HepG2 (cell line): ENCODE data around the gene CBX6. TPM values are rescaled to one million over a fixed set of nuclear protein-coding genes. Genes with fewer than 3 reads are reported as not detected.

Experiments used
- ATAC-seq: fragments of 200-7000 bp; cut with Tn5 transposase; 3 replicates; pipeline ENCODE4 v1.9.1; 2020; ENCODE audit warnings: mild to moderate bottlenecking, moderate library complexity
- BruUV-seq: library from RNA; stranded (reverse); fragments of 400-500 nt; replicated peaks from 2 replicates; lab custom pipeline; 2021; lab: Mats Ljungman, UMichigan
- CTCF ChIA-PET: fragments of 300-600 bp; formaldehyde crosslinking; extraction: SDS; loops from one replicate; lab custom pipeline; 2021; ENCODE audit warnings: low total read pairs, inconsistent platforms, low intra/inter-chr PET ratio; lab: Yijun Ruan, JAX
- POLR2A ChIA-PET: fragments of 350-600 bp; sonication (Branson Sonifier 250); formaldehyde crosslinking; loops from one replicate; lab custom pipeline; 2020; ENCODE audit warnings: antibody characterized with exemption, inconsistent platforms; lab: Yijun Ruan, JAX
- DNase-seq: peaks from one replicate; pipeline ENCODE4 v3.0.0-alpha.2; 2015; ENCODE audit warnings: low spot score
- FAIRE-seq: peaks from 3 replicates; lab custom pipeline; 2011; peaks lifted over from hg19 to GRCh38; lab: Jason Lieb, UNC
- H2AFZ ChIP-seq: one replicate; pipeline ENCODE4 v1.6.1; 2011; ENCODE audit warnings: low read length, inconsistent platforms
- H3K27ac ChIP-seq: fragments of 300-600 bp; 3 replicates; pipeline ENCODE4 v1.8.0; 2011; ENCODE audit warnings: mixed run types, mild to moderate bottlenecking, mixed read lengths, low read length, inconsistent platforms; ENCODE audit not compliant: insufficient read depth; ENCODE audit errors: extremely low read length
- H3K27me3 ChIP-seq, 2 experiments: fragments of 200-600 bp in 1 of 2; 2 replicates in 1 of 2; 3 replicates in 1 of 2; pipeline versions ENCODE4 v1.6.0 to v1.8.0; 2011; ENCODE audit warnings: low read length in 2 of 2, mild to moderate bottlenecking in 2 of 2, moderate library complexity in 2 of 2, inconsistent platforms in 1 of 2; ENCODE audit not compliant: insufficient read depth in 2 of 2, control insufficient read depth in 1 of 2
- H3K36me3 ChIP-seq, 2 experiments: fragments of 200-600 bp in 1 of 2; replicated peaks in 1 of 2; 2 replicates in 1 of 2; 3 replicates in 1 of 2; pipeline versions ENCODE4 v1.5.1 to v1.8.0; 2011; ENCODE audit warnings: low read length in 2 of 2, inconsistent platforms in 1 of 2; ENCODE audit not compliant: insufficient read depth in 2 of 2, control insufficient read depth in 1 of 2
- H3K4me1 ChIP-seq: 2 replicates; pipeline ENCODE4 v1.5.1; 2012; ENCODE audit warnings: low read length, inconsistent platforms; ENCODE audit not compliant: insufficient read depth
- H3K4me2 ChIP-seq: 2 replicates; pipeline ENCODE4 v1.6.0; 2011; ENCODE audit warnings: low read depth, low read length, inconsistent platforms
- H3K4me3 ChIP-seq, 3 experiments: fragments of 200-600 bp in 1 of 3; sonication (generic), shearing (Covaris generic) in 1 of 3; replicated peaks in 1 of 3; 2 replicates each; pipeline ENCODE4 v1.5.1; 2011 to 2016; ENCODE audit warnings: low read length in 3 of 3, inconsistent platforms in 2 of 3, low read depth in 2 of 3, mild to moderate bottlenecking in 2 of 3, control low read depth in 1 of 3, mixed read lengths in 1 of 3; ENCODE audit not compliant: insufficient read depth in 1 of 3
- H3K79me2 ChIP-seq: one replicate; pipeline ENCODE4 v1.6.1; 2011; ENCODE audit warnings: low read length, inconsistent platforms; ENCODE audit not compliant: insufficient read depth
- H3K9ac ChIP-seq: 2 replicates; pipeline ENCODE4 v1.6.0; 2011; ENCODE audit warnings: mild to moderate bottlenecking, low read depth, low read length, inconsistent platforms; ENCODE audit not compliant: insufficient read depth
- H3K9me3 ChIP-seq: 2 replicates; pipeline ENCODE4 v1.5.1; 2012; ENCODE audit warnings: mild to moderate bottlenecking, low read length
- H4K20me1 ChIP-seq: 2 replicates; pipeline ENCODE4 v1.6.0; 2011; ENCODE audit warnings: inconsistent platforms, mild to moderate bottlenecking, low read length, moderate library complexity; ENCODE audit not compliant: insufficient read depth
- AGO1 ChIP-seq: fragments of 200-400 bp; formaldehyde crosslinking; IDR thresholded peaks from 2 replicates; pipeline ENCODE4 v1.6.1; 2017; ENCODE audit warnings: mild to moderate bottlenecking, low read depth, low read length, moderate library complexity; ENCODE audit not compliant: poor library complexity, severe bottlenecking
- JDP2 ChIP-seq: sonication (generic); formaldehyde crosslinking; IDR thresholded peaks from 2 replicates; pipeline ENCODE4 v1.8.1; 2022; ENCODE audit warnings: missing genetic modification reagents, borderline replicate concordance
- POLR2G ChIP-seq: fragments of 200-400 bp; formaldehyde crosslinking; IDR thresholded peaks from 2 replicates; pipeline ENCODE4 v1.6.1; 2018; ENCODE audit warnings: mild to moderate bottlenecking, low read depth, low read length, moderate library complexity
- SIN3B ChIP-seq: fragments of 150-350 bp; IDR thresholded peaks from 2 replicates; pipeline ENCODE4 v1.6.1; 2014; ENCODE audit warnings: low read length
- ZFP36L1 ChIP-seq: sonication (generic); formaldehyde crosslinking; IDR thresholded peaks from 2 replicates; pipeline ENCODE4 v1.8.0; 2022; ENCODE audit warnings: mild to moderate bottlenecking, missing genetic modification reagents, moderate library complexity
- ZNF558 ChIP-seq: sonication (generic); formaldehyde crosslinking; IDR thresholded peaks from 2 replicates; pipeline ENCODE4 v1.9.0; 2022; ENCODE audit warnings: mild to moderate bottlenecking, missing genetic modification reagents, borderline replicate concordance
- ZNF569 ChIP-seq: sonication (generic); formaldehyde crosslinking; IDR thresholded peaks from 2 replicates; pipeline ENCODE4 v1.5.0; 2020; ENCODE audit warnings: mild to moderate bottlenecking, missing genetic modification reagents, moderate library complexity, borderline replicate concordance
- ZNF629 ChIP-seq: sonication (generic); formaldehyde crosslinking; conservative IDR thresholded peaks from 2 replicates; pipeline ENCODE4 v1.5.0; 2020; ENCODE audit warnings: missing genetic modification reagents
- ZNF660 ChIP-seq: sonication (generic); formaldehyde crosslinking; IDR thresholded peaks from 2 replicates; pipeline ENCODE4 v1.5.1; 2020; ENCODE audit warnings: mild to moderate bottlenecking, low read depth, missing genetic modification reagents, borderline replicate concordance
- ZNF768 ChIP-seq: sonication (generic); formaldehyde crosslinking; IDR thresholded peaks from 2 replicates; pipeline ENCODE4 v1.4.0; 2020; ENCODE audit warnings: missing genetic modification reagents
- WGBS: methylation state at CpG from one replicate; pipeline ENCODE4 v1.1.6; 2017; ENCODE audit warnings: low lambda C conversion rate; 5-methylcytosine and 5-hydroxymethylcytosine counted together
- in situ Hi-C: cut with HindIII; loops from 2 replicates; pipeline ENCODE4 v1.10.0; 2017; ENCODE audit warnings: low pct_unique_long_range_greater_than_20kb; ENCODE audit not compliant: extremely low pct_ligation_motif_present
- intact Hi-C: fragments of 100-400 bp; cut with micrococcal nuclease; formaldehyde crosslinking; loops from one replicate; pipeline ENCODE4 v1.10.0; 2022; ENCODE audit not compliant: unreplicated experiment
- polyA plus RNA-seq, 8 experiments: library from polyadenylated mRNA; depleted of rRNA in 3 of 8; stranded (reverse) in 7 of 8; unstranded in 1 of 8; fragments of >200 nt; fragmentation: Illumina TruSeq in 4 of 8; extraction: Trizol in 4 of 8; gene quantifications; 2 replicates each; pipeline versions ENCODE4 v1.2.1 to v1.2.3, GENCODE V29; 2011 to 2016; ENCODE audit warnings: low read depth in 4 of 8, missing spikeins in 1 of 8, mixed read lengths in 1 of 8; ENCODE audit not compliant: insufficient read depth in 1 of 8
- total RNA-seq, 5 experiments: library from RNA; depleted of rRNA; stranded (reverse); fragments of >200 nt; fragmentation: Illumina TruSeq; extraction: Trizol; gene quantifications; 2 replicates each; pipeline ENCODE4 v1.2.3, GENCODE V29; 2016; ENCODE audit warnings: low read depth in 1 of 5
- TF ChIP-seq, protein P1 (sequence below): sonication (generic); formaldehyde crosslinking; IDR thresholded peaks from 2 replicates; pipeline ENCODE4 v1.8.0; 2022; ENCODE audit warnings: missing genetic modification reagents, mild to moderate bottlenecking, borderline replicate concordance
- TF ChIP-seq, protein P2 (sequence below): fragments of 450-650 bp; IDR thresholded peaks from 2 replicates; pipeline ENCODE4 v1.6.1; 2017; ENCODE audit warnings: mild to moderate bottlenecking
- TF ChIP-seq, protein P3 (sequence below): sonication (generic); formaldehyde crosslinking; IDR thresholded peaks from 2 replicates; pipeline ENCODE4 v1.4.0; 2020; ENCODE audit warnings: missing genetic modification reagents

Gene CBX6
- total and polyA plus RNA-seq, 2 of the 13 experiments (the other 11 are each of a cell fraction or from before 2014, with no cell fraction given) = 1.7 to 6.5 TPM

DNA sequence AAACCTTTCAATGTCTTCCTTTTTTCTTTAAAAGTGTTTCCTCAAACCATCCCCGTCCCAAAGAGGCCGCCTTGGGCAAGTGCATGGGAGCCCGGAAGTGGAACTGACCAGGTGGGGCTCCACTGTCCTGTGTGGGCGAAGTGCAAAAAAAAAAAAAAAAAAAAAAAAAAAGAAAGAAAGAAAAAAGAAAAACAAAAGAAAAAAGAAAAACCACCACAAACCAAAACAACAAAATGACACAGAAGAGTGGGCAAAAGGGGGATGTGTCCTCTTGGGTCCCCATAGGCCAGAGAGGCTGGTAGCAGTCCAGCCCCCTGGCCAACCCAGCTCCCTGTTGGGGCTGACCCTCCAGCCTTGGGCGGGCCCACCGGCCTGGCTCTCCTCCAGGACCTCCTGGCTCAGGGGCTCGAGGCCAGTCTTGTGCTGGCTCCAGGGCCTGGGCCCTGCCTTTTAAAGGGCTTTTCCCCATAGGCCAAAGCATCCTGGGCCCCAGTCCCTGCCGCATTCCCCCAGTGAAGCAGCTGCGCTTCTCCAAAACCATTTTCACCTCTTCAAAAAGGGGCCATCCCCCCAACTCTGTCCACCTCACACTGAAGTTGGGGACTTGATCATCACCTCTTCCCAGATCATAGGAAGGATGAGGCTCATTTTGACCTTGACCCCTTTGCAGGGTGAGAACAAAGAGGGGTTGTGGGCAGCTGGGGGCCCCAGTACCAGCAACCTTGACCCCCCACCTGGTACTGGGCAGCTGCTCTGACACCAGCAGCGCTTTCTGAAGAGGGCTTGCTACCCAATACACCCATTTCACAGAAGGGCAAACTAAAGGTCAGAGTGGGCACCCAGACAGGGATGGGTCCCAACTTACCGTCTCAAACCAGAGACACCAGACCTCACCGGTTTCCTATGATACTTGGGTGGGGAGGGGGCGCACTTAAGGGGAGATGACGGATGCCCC, 9.4 kb downstream of the CBX6 start (continued):
- TF ChIP-seq AGO1 = peak; percentile 79
- no peak for TF ChIP-seq SIN3B
- no peak for TF ChIP-seq ZNF569 (CRISPR knock-in tag)
- peak; percentile 95 for TF ChIP-seq ZNF629 (CRISPR knock-in tag)
- TF ChIP-seq POLR2G = peak; percentile 50; the same call in 1 of the 2 replicates

DNA sequence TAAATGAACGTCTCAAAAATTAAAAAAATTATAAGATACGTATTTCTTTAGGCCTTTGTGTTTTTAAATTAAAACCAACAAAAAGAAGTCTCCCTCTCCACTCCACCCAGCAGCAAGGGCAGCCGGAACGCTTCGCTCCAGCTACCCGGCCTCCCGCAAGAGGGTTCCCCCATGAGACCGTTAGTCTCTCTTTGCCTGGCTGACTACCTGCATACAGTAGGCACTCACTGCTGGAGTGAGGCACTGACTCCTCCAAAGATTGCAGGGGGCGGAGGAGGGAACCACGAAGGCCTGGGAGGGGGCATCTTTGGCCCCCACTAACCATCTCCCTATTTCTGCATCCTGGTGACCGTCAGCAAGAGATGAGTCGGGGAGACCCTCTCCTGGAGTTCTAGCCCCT, 10.1 kb downstream of the CBX6 start:
- ChIA-PET POLR2A (interaction anchor here (0.6 kb wide), 1 partner anchor 19 kb away, joined by 3 read pairs; no protein-coding TSS in a partner anchor), CTCF (interaction anchor here (1.1 kb wide), 1 partner anchor 93 kb away, joined by 3 read pairs; no protein-coding TSS in a partner anchor)
- DNase-seq = no peak
- Histone ChIP-seq H3K4me3 (no peak overlapping the region), H3K4me1 (peaks cover 58% of the 10 kb centered on the region), H3K4me2 (no peak overlapping the region), H3K36me3 (no peaks in the 10 kb centered on the region), H2AFZ (no peak overlapping the region), H3K9me3 (no peaks in the 10 kb centered on the region), H3K27ac (no peak overlapping the region), H3K9ac (no peak overlapping the region), H3K79me2 (no peaks in the 10 kb centered on the region), H4K20me1 (no peaks in the 10 kb centered on the region), H3K27me3 (no peaks in the 10 kb centered on the region)
- in situ Hi-C loops = no loop called here
- intact Hi-C loops = no loop called here
- no TSS peak for BruUV-seq
- ATAC-seq = no peak
- 74% methylated on average over 12 of the region's 12 CpGs for WGBS
- no peak for FAIRE-seq
- TF ChIP-seq, protein P1, sequence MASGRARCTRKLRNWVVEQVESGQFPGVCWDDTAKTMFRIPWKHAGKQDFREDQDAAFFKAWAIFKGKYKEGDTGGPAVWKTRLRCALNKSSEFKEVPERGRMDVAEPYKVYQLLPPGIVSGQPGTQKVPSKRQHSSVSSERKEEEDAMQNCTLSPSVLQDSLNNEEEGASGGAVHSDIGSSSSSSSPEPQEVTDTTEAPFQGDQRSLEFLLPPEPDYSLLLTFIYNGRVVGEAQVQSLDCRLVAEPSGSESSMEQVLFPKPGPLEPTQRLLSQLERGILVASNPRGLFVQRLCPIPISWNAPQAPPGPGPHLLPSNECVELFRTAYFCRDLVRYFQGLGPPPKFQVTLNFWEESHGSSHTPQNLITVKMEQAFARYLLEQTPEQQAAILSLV (CRISPR knock-in tag) = no peak
- TF ChIP-seq ZNF660 = no peak
- TF ChIP-seq, protein P2, sequence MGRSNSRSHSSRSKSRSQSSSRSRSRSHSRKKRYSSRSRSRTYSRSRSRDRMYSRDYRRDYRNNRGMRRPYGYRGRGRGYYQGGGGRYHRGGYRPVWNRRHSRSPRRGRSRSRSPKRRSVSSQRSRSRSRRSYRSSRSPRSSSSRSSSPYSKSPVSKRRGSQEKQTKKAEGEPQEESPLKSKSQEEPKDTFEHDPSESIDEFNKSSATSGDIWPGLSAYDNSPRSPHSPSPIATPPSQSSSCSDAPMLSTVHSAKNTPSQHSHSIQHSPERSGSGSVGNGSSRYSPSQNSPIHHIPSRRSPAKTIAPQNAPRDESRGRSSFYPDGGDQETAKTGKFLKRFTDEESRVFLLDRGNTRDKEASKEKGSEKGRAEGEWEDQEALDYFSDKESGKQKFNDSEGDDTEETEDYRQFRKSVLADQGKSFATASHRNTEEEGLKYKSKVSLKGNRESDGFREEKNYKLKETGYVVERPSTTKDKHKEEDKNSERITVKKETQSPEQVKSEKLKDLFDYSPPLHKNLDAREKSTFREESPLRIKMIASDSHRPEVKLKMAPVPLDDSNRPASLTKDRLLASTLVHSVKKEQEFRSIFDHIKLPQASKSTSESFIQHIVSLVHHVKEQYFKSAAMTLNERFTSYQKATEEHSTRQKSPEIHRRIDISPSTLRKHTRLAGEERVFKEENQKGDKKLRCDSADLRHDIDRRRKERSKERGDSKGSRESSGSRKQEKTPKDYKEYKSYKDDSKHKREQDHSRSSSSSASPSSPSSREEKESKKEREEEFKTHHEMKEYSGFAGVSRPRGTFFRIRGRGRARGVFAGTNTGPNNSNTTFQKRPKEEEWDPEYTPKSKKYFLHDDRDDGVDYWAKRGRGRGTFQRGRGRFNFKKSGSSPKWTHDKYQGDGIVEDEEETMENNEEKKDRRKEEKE = no peak
- TF ChIP-seq ZNF768 = no peak
- no peak for TF ChIP-seq ZFP36L1
- no peak for TF ChIP-seq JDP2
- no peak for TF ChIP-seq ZNF558
- TF ChIP-seq, protein P3, sequence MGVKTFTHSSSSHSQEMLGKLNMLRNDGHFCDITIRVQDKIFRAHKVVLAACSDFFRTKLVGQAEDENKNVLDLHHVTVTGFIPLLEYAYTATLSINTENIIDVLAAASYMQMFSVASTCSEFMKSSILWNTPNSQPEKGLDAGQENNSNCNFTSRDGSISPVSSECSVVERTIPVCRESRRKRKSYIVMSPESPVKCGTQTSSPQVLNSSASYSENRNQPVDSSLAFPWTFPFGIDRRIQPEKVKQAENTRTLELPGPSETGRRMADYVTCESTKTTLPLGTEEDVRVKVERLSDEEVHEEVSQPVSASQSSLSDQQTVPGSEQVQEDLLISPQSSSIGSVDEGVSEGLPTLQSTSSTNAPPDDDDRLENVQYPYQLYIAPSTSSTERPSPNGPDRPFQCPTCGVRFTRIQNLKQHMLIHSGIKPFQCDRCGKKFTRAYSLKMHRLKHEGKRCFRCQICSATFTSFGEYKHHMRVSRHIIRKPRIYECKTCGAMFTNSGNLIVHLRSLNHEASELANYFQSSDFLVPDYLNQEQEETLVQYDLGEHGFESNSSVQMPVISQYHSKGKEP (CRISPR knock-in tag) = no peak
